Glomerular endothelial cell (primary cell): ENCODE data around the gene LDHD. TPM values are rescaled to one million over a fixed set of nuclear protein-coding genes. Genes with fewer than 3 reads are reported as not detected.

Experiments
- DNase-seq: peaks from one replicate; pipeline ENCODE4 v3.0.0-alpha.2; 2011; ENCODE audit warnings: low read depth, low spot score; ENCODE audit errors: extremely low read depth
- total RNA-seq: library from RNA; depleted of rRNA; stranded (reverse); fragments of >200 nt; gene quantifications from 2 replicates; pipeline ENCODE4 v1.2.3, GENCODE V29; 2015

Gene LDHD
- total RNA-seq, 1 donor from 2014 or later, result 0.12 TPM

GRCh38 chr16:75114946-75115825, 1.4 kb downstream of the LDHD start:
- DNase-seq, result no peak

- no peak for DNase-seq
Observed at GRCh38 chr16:75114179-75114945, 2.2 kb downstream of the LDHD start.

- DNase-seq, result no peak
Observed at GRCh38 chr16:75113541-75114121, 2.9 kb downstream of the LDHD start.

DNA sequence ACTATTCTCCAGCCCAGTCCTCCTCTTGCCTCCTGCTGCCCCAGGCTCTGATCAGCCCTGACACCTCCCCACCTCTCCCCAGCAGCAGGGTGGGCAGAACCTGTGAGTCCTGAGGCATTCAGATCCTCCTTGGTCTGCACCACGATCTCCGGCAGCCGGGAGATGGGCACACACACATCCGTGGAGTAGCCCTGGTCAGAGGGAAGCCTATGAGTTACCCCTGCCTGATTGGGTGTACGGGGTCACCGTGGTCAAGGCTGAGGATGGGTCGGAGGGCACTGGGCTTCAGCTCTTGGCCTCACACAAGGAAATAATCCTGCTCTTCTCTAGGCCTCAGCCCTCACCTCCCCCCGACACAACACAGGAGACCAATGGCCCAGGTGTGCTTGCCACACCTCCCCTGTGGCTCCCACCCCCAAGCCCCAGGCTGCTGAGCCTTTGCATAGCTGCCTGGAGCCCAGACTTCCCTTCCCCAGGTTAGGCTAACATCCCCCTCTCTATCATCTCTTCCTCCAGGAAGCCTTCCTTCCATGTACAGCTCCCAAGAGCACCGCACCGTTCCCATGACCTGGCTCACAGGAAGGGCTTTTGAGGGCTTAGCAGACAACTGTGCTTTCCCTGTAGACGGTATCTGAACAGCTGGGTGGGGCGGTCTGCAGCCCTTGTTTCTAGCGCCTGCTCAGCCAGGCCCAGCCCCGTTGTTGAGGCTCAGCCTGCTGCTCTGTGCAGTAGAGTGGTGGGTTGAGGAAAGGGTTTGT, 3.7 kb downstream of the LDHD start:
- DNase-seq, result no peak

DNA sequence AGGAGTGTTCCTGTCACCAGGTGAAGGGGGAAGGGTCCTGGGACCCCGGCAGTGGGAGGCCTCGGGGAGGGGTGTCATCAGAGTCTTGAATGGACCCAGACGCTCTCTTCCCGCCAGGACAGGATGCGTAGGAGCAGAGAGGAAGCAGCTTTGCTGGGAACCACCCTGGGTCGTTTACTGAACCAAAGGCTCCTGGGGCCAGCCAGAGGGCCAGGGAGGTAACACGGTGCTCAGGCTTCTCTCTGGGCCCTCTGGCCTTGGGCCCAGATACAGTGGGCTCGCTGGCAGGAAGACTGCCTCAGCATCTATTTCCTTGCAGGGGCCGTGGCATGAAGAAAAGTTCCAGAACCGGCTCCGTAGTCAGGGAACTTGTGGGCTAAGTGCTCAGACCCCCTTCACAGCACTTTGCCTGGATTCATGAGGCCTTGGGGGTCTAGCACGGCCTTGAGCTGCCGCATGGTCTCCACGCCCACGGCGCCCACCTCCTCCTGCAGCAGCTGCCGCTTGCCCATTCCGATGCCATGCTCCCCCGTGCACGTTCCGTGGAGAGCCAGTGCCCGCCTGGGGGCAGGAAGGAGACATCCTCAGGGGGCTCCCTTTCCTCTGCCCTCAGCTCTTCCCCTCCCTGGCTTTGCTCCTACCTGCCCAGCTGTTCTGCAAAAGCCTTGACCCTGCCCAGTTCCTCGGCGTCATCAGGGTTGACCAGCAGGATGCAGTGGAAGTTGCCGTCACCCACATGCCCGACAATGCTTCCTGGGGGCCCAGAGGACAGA, 4.4 kb downstream of the LDHD start:
- no peak for DNase-seq

- DNase-seq, result no peak
Observed at GRCh38 chr16:75111514-75111940, 5.1 kb downstream of the LDHD start.

DNA sequence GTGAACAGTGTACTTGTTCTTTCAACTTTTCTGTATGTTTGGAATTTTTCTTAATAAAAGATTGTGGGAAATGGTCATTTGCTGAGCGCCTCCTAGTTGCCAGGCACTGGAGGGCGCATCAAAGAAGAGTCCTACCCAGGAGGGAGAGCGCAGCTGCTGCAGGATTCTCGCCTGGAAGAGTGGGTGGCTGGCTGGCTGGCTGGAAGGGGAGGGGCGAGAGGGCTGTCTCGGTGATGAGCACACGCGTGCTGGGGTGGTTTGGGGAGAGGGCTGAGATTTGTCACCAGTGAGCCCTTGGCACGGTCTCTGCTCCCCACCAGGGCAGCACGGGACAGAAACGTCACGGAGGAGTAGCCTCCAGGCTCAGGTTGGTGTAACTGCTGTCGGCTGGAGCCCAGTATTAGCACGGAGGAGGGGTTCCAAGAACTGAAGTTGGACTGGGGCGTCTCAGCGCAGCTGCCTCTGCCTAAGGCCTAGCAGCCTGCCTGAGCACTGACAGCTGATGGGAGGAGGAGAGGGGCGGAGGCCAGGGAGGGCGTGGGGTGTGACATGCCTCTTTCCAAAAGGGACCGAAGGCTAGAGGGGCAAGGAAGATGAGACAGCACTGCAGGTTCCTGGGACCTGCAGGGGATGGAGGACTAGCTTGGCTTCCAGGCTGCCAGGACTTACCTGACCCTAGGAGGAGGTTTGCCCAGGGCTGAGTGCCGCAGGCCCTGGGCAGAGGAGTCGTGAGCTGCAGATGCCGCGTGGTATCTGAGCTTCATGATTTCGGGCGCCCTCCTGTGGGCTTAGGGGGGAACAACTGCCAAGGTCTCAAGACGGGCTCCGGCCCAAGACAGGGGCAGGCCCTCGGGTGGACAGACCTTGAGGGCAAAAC, 5.7 kb downstream of the LDHD start:
- no peak for DNase-seq

- no peak for DNase-seq
Observed at GRCh38 chr16:75109732-75110243, 6.8 kb downstream of the LDHD start.

- DNase-seq, result no peak
Observed at GRCh38 chr16:75108792-75109731, 7.5 kb downstream of the LDHD start.

DNA sequence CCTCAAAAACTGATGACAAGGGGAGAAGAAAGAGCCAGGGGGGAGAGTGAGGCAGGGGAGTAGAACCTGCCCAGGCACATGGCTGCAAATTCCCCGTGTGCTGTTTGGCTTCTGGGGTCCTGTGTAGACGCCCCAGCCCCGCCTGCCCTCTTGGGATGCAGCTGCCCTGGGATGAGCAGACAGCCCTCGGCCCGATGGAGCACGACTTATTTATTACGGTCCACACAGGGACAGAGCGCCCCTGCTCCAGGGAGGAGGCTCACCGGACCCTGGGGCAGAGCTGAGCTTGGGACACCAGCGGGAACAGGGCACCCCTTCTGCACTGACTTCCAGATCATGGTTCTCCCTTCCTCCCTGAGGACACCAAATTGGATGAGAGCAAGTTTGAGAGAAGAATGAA, 9.1 kb downstream of the LDHD start:
- no peak for DNase-seq

DNA sequence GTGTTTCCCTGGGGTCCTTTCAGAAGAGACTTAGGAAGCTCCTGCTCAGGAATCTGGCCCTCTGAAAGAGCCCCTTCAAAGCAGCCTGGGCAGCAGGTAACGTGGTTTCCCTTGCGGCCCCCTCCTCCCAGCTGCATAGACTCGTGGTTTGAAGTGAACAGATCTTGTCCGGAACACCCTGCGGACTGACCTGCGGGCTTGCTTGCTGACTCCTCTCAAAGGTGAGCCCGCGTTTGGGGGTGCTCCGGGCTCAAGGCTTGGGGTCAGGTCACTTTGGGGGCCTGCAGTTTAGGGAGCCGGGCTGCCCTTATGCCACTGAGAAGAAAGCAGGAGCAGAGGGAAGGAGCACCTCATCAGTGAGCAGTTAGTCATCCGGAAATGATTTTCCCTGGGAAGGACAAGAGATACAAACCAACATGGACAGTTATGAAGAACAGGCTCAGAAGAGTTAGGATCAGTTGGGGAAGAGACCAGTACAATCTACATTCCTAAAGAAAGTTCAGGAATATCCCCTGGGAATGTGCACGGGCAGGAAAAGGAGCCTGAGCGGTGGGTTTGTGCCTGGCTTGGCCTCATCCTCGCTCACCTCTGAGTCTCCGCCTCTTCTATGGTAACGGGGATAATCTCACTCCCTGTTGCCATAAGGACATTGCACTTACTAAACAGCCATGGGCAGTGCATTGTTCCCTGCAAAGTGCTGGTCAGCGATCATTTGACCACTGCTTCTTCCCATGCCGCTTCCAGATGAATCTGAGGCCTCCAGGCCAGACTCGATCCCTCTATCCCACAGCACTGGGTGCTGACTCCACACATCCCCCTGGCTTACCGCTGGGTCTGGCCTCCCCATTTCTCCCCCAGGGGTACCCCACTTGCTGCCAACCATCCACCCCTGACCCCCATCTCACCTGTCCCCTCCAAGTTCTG, 10.0 kb downstream of the LDHD start:
- DNase-seq, result no peak

GRCh38 chr16:75105306-75106061, 11.1 kb downstream of the LDHD start:
- no peak for DNase-seq

DNA sequence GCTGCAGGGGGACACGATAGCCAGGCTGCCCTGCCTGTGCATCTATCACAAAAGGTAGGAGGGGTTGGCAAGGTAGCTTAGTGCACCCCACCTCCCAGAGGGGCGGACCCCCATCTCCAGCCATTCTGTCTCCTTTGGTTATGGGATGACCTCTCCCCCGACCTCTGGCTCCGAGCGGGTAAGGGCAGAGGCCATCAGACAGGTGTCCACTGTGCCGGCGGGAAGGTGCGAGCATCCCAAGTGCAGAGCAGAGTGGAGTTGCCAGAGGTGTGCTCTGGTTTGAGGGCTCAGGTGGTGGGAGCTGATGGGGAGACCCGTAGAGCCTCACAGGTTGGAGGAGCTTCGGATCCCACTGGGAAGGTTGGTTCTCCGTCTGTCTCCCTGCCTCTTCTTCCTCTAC, 11.7 kb downstream of the LDHD start:
- no peak for DNase-seq

DNA sequence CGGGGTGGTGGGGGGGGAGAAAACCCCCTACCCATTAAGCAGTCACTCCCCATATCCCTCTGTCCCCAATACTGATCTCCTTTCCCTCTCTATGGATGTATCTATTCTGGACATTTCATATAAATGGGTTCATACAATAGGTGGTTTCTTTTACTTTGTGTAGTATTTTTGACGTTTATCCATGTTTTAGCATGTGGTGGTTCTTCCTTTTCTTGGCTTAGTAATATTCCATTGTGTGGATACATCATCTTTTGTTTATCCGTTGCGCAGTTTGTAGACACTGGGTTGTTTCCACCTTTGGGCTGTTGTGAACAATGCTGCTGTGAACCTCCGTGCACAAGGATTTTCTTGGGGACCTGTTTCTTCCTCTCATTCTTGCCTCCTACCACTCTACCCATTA, 12.6 kb downstream of the LDHD start:
- no peak for DNase-seq

DNA sequence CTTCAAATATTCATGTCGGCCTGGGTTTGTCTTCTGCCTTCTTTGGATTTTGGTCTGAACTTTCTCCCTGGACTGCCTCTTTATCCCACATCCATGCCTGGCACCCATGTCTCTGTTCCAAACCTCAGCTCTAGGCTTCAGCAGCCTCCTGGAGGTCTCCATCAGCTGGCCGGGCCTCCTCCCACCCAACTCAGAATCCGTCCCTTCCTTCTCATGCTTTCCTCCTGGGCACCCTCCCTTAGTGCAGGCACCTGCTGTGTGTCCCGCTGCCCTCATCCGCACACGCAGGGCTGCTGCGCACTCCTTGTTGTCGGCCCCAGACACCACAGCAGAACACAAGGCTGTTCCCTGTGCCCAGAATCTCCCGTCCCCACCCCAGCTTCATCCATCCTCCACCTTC, 14.0 kb downstream of the LDHD start:
- no peak for DNase-seq

DNA sequence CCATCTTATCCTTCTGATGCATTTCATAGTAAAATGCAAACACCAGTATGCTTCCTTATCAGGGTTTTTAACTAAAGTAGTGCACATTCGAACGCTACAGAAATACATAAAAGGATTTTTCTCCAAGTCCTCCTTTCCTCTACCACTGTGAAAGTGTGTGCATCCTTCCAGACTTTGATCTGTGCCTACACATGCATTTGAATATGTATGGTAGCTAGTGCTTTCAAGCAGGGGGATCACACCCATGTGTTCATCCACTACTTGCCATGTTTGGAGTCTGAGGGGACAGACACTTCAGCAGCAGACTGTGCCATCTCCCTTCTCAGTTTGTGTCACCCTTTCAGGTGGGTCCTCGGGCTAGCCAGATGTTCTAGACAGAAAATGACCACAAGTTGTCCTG, 14.9 kb downstream of the LDHD start:
- no peak for DNase-seq
